ENCODE results near the gene AFF3.

Gene AFF3

GRCh38 chr2:99850084-99850710 is 292.2 kb downstream of the AFF3 start:
- DNase-seq: no peak

- no peak for DNase-seq
These were observed 295.8 kb downstream of the AFF3 start for GRCh38 chr2:99846462-99847107.

- DNase-seq: no peak
These were observed 297.1 kb downstream of the AFF3 start for GRCh38 chr2:99845296-99845695.

- DNase-seq: no peak
These were observed 299.9 kb downstream of the AFF3 start for GRCh38 chr2:99842451-99842850.

GRCh38 chr2:99841749-99842148 is 300.6 kb downstream of the AFF3 start:
- DNase-seq: no peak

- no peak for DNase-seq
These were observed 301.6 kb downstream of the AFF3 start for GRCh38 chr2:99840831-99841230.

GRCh38 chr2:99836690-99837605 is 305.4 kb downstream of the AFF3 start:
- DNase-seq: no peak

- no peak for DNase-seq
These were observed 308.0 kb downstream of the AFF3 start for GRCh38 chr2:99834426-99834825.

- DNase-seq: no peak
These were observed 308.7 kb downstream of the AFF3 start for GRCh38 chr2:99833586-99834201.

GRCh38 chr2:99832926-99833325 is 309.5 kb downstream of the AFF3 start:
- no peak for DNase-seq

GRCh38 chr2:99831772-99832171 is 310.6 kb downstream of the AFF3 start:
- no peak for DNase-seq

GRCh38 chr2:99827296-99827999 is 314.9 kb downstream of the AFF3 start:
- peak; percentile 77 for DNase-seq

- DNase-seq: no peak
These were observed 316.8 kb downstream of the AFF3 start for GRCh38 chr2:99825630-99826029.

GRCh38 chr2:99824758-99825157 is 317.6 kb downstream of the AFF3 start:
- no peak for DNase-seq

- no peak for DNase-seq
These were observed 319.7 kb downstream of the AFF3 start for GRCh38 chr2:99822474-99823207.

GRCh38 chr2:99821984-99822383 is 320.4 kb downstream of the AFF3 start:
- no peak for DNase-seq

- DNase-seq: no peak
These were observed 320.8 kb downstream of the AFF3 start for GRCh38 chr2:99821572-99821971.

- no peak for DNase-seq
These were observed 321.4 kb downstream of the AFF3 start for GRCh38 chr2:99821039-99821438.

- DNase-seq: no peak
These were observed 322.6 kb downstream of the AFF3 start for GRCh38 chr2:99819766-99820165.

GRCh38 chr2:99818842-99819241 is 323.5 kb downstream of the AFF3 start:
- DNase-seq: no peak

- no peak for DNase-seq
These were observed 325.5 kb downstream of the AFF3 start for GRCh38 chr2:99816908-99817307.

GRCh38 chr2:99812426-99812825 is 330.0 kb downstream of the AFF3 start:
- no peak for DNase-seq

Measured in GDM1 (cell line).